Right lobe of liver (tissue), 6 donors: Measurements from ENCODE around the gene GPSM3. TPM values are rescaled to one million over a fixed set of nuclear protein-coding genes. Genes with fewer than 3 reads are reported as not detected.
A peak's percentile ranks its signal among the peaks of the same experiment; 100 is the strongest.
"Not testable (repeated sequence)": the region's sequence is repeated elsewhere in the genome, so short reads cannot be mapped to it uniquely, and the experiment has no call there.

Experiments
- ATAC-seq, 4 donors: fragments of 200-7000 bp; cut with Tn5 transposase; one replicate each; pipeline ENCODE4 v1.9.1; 2020; ENCODE audit warnings: mild to moderate bottlenecking in 4 of 4, moderate library complexity in 4 of 4
- DNase-seq, 3 donors: peaks; one replicate each; pipeline ENCODE4 v3.0.0-alpha.2; 2020
- H3K27ac ChIP-seq, 3 donors: fragments of 200-600 bp; one replicate each; pipeline ENCODE4 v1.8.0; 2022
- H3K27me3 ChIP-seq, 2 donors: fragments of 200-600 bp; one replicate each; pipeline ENCODE4 v1.8.0; 2022
- H3K36me3 ChIP-seq, 4 donors: fragments of 200-600 bp; sonication (generic) in 1 of 4; one replicate each; pipeline versions ENCODE4 v1.5.1 to v1.8.0; 2017 to 2022; ENCODE audit warnings: control low read depth in 1 of 4
- H3K4me1 ChIP-seq, 4 donors: fragments of 200-600 bp; sonication (generic) in 1 of 4; one replicate each; pipeline versions ENCODE4 v1.5.1 to v1.8.0; 2017 to 2022; ENCODE audit warnings: control low read depth in 1 of 4
- H3K4me3 ChIP-seq, 3 donors: fragments of 200-600 bp; one replicate each; pipeline ENCODE4 v1.8.0; 2022
- H3K9me3 ChIP-seq, 4 donors: fragments of 200-600 bp; sonication (generic) in 1 of 4; one replicate each; pipeline versions ENCODE4 v1.5.1 to v1.8.0; 2017 to 2022; ENCODE audit warnings: control low read depth in 1 of 4
- CTCF ChIP-seq, 4 donors: fragments of 200-600 bp in 3 of 4; fragments of 450-650 bp in 1 of 4; IDR thresholded peaks; one replicate each; pipeline versions ENCODE4 v1.5.1 to v1.8.0; 2016 to 2022; ENCODE audit warnings: antibody characterized with exemption in 4 of 4, mild to moderate bottlenecking in 2 of 4
- POLR2A ChIP-seq: fragments of 450-650 bp; IDR thresholded peaks from one replicate; pipeline ENCODE4 v1.6.1; 2017; ENCODE audit warnings: antibody characterized with exemption, mild to moderate bottlenecking
- WGBS: methylation state at CpG from one replicate; pipeline ENCODE4 v1.1.6; 2018; ENCODE audit warnings: low coverage, low lambda C conversion rate; ENCODE audit not compliant: insufficient coverage; ENCODE audit errors: missing lambda C conversion rate; 5-methylcytosine and 5-hydroxymethylcytosine counted together
- intact Hi-C, 2 donors: fragments of 100-400 bp; cut with DNase I; formaldehyde crosslinking; loops; one replicate each; pipeline versions ENCODE4 v1.11.2 to v1.14.1; 2022
- total RNA-seq, 6 experiments: library from RNA; depleted of rRNA in 2 of 6; stranded (reverse); fragments of >200 nt in 2 of 6; fragmentation: NEBNext Ultra II Directional in 3 of 6; extraction: Animal tissue kit (Norgen Biotek cat#: 25700) in 3 of 6; gene quantifications; one replicate each; pipeline versions ENCODE4 v1.1.0 to v1.2.4, GENCODE V29; 2016 to 2023
- donor health status: DM: no; HTN: yes; CAD: no.
- donor health status: DM: no; HTN: no; CAD: no.
- donor health status: DM: no; HTN: no; CAD: no.
- donor health status: DM: no; HTN: yes; CAD: no.
- donor health status: DM: no; HTN: yes; CAD: no.

The GPSM3 gene
- total RNA-seq, 6 experiments from 2014 or later = 3.7 to 9.2 (median 5.7) TPM

GRCh38 chr6:32189069-32189741 lies 3.2 kb downstream of the GPSM3 start:
- DNase-seq = peak in 1 of 3 donors; percentile 52
- H3K27ac ChIP-seq = peak overlapping the region; percentile 86 to 96 (median 89)
- H3K4me1 ChIP-seq = peaks cover 0 to 6% (median 2%) of the 10 kb centered on the region in 4 donors
- H3K36me3 ChIP-seq = peaks cover 0 to 3% (median 0%) of the 10 kb centered on the region in 4 donors
- H3K9me3 ChIP-seq = no peaks in the 10 kb centered on the region
- H3K27me3 ChIP-seq = no peaks in the 10 kb centered on the region
- H3K4me3 ChIP-seq = peak overlapping the region; percentile 55 to 65 (median 64)
- WGBS = 13% methylated on average over 6 of the region's 10 CpGs
- intact Hi-C loops = no loop called here
- no peak for ATAC-seq
- TF ChIP-seq POLR2A (no peak), CTCF (IDR thresholded peaks at IDR 0.05) (no peak)

GRCh38 chr6:32188381-32189068 lies 3.9 kb downstream of the GPSM3 start:
- peaks cover 0 to 6% (median 2%) of the 10 kb centered on the region in 4 donors for H3K4me1 ChIP-seq
- ATAC-seq (no peak), DNase-seq (no peak)
- 47% methylated on average over 8 of the region's 13 CpGs for WGBS
- intact Hi-C loops = no loop called here
- no peak for TF ChIP-seq CTCF (IDR thresholded peaks at IDR 0.05)
- no peak for TF ChIP-seq POLR2A
- peak overlapping the region; percentile 10 to 96 (median 86) for H3K27ac ChIP-seq
- peak overlapping the region; percentile 55 to 65 (median 64) for H3K4me3 ChIP-seq
- H3K27me3 ChIP-seq = no peaks in the 10 kb centered on the region
- H3K9me3 ChIP-seq = no peaks in the 10 kb centered on the region
- H3K36me3 ChIP-seq = peaks cover 0 to 3% (median 0%) of the 10 kb centered on the region in 4 donors

- H3K9me3 ChIP-seq, H3K4me3 ChIP-seq, ATAC-seq, H3K27me3 ChIP-seq, H3K36me3 ChIP-seq, intact Hi-C loops, H3K27ac ChIP-seq, H3K4me1 ChIP-seq, DNase-seq: not testable (repeated sequence)
- 82% methylated on average over 7 of the region's 18 CpGs for WGBS
Measured at GRCh38 chr6:32187725-32188380, 4.6 kb downstream of the GPSM3 start.

- Histone ChIP-seq H3K36me3 (peaks cover 0 to 3% (median 0%) of the 10 kb centered on the region in 4 donors), H3K4me1 (peaks cover 0 to 6% (median 2%) of the 10 kb centered on the region in 4 donors), H3K9me3 (no peaks in the 10 kb centered on the region), H3K27ac (no peak overlapping the region), H3K4me3 (no peak overlapping the region), H3K27me3 (no peaks in the 10 kb centered on the region)
- 49% methylated on average over 6 of the region's 12 CpGs for WGBS
- no peak for DNase-seq
- no peak for ATAC-seq
- intact Hi-C loops = no loop called here
- no peak for TF ChIP-seq CTCF (IDR thresholded peaks at IDR 0.05)
- no peak for TF ChIP-seq POLR2A
Measured at GRCh38 chr6:32187009-32187709, 5.3 kb downstream of the GPSM3 start.

GRCh38 chr6:32186151-32186840 lies 6.1 kb downstream of the GPSM3 start:
- intact Hi-C loops, H3K36me3 ChIP-seq, H3K4me1 ChIP-seq, ATAC-seq, H3K9me3 ChIP-seq, H3K27me3 ChIP-seq, H3K4me3 ChIP-seq, DNase-seq: not testable (repeated sequence)
- 63% methylated on average over 7 of the region's 10 CpGs for WGBS
- peak overlapping the region in 1 of 3 donors; percentile 28 for H3K27ac ChIP-seq

GRCh38 chr6:32185681-32186131 lies 6.7 kb downstream of the GPSM3 start:
- ATAC-seq (peak; percentile 30 to 63 (median 50)), DNase-seq (peak in 2 of 3 donors; percentile 75)
- H3K4me3 ChIP-seq, H3K4me1 ChIP-seq, H3K27me3 ChIP-seq, H3K36me3 ChIP-seq, intact Hi-C loops, H3K9me3 ChIP-seq: not testable (repeated sequence)
- WGBS = 29% methylated on average over 10 of the region's 11 CpGs
- peak overlapping the region in 1 of 3 donors; percentile 28 for H3K27ac ChIP-seq
